Measurements from ENCODE around the gene IL1RL1.

The IL1RL1 gene

DNA sequence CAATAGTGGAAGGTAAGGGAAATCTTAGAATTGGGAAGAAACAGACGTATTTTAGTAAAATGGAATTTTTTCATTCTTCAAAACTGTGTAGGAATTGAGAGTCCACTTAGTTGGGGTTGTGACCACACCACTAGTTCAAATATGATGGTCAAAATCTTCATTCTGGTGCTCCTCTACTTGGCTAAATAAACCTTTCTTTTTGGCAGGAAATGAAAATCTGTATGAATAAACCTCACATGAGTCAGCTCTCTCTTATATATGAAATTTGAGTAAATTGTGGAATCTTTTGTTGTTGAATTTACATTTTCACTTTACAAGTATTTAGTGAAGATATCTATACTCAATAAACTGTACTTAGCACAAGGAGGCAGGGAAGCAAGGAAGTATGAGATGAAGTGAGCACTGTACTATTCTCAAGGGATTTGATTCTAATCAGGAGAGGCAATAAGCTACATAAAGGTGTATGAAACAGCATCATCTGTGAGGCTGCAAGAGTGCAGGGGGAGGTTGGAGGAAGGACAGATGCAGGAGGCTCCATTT lies 64.8 kb downstream of the IL1RL1 start:
- DNase-seq, result no peak

DNA sequence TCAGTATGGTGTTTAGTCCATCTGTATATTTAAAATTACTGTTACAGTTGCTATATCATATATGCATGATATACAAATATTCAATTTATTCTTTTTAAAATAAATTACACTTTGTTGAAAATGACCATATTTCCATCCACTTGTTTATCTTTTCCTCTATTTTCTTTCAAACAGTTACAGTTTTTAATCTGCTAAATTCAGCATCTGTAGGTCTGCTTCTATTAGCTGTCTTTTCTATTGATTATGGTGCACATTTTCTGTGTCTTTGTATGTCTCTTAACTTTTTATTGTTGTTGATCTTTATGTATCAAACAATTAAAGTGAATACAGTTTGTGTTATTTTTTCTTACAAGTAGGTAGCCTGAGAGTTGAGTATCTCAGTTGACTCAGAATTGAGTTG lies 72.4 kb downstream of the IL1RL1 start:
- no peak for DNase-seq

DNA sequence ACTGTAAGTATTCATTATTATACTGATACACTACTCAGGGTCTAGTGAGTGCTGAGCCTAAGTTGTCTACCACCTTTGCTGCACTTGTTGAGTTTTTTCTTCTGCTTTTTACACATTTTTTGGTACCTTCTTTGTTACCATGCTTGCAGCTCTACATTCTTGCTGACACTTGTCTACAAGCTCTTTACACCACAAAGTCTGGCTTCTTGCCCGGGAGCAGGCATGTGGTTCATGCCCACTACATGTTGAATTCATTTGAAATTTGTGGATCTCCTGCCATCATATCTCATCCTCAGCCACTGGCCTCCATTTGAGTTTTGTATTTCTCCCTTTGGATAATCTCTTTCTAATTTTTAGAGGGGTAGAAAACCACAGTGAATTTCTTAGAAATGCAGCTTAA lies 74.2 kb downstream of the IL1RL1 start:
- no peak for DNase-seq

DNA sequence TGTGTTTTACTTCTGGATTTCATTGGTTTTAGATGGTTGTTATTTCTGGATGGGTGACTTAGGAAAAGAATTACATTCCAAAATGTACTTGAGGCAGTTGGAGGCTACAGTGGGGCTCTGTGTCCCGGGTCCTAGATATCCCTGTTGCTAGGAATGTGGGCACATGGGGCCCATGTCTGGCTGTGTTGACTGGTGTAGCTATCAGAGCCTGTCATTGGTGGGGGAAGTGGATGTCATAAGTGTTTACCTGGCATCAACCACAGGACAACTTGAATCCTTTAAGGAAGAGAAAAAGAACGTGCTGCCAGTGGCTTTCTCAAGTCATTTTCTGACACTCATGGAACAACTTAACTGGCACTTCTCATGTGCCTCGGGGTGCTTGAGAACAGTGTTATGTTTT lies 74.6 kb downstream of the IL1RL1 start:
- DNase-seq, result no peak

DNA sequence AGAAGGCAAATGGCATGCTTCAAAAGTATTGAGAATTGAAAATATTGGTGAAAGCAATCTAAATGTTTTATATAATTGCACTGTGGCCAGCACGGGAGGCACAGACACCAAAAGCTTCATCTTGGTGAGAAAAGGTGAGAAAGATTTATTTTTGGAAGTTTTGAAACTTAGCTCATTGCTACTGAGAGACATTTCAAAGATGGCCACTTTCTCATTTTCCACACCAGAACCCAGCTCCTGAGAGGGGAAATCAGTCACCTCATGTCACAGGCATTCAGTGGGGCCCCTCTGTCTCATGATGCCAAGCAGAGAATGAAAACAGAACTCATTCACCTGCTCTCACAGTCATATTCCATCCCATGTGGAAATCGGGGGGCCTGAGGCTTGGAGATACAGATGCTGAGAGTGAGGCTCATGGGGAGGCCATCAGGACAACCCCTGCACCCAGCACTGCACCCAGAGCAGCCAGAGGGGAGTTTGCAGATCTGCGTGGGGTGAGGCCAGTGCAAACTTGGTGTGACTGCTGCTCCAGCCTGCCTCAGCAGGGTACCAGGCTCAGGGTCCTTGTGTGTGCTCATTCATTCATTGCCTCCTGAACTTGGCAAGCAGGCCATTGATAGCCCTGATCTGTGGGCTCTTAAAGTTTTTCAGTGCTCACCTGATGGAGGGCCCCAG lies 75.6 kb downstream of the IL1RL1 start:
- no peak for DNase-seq

DNA sequence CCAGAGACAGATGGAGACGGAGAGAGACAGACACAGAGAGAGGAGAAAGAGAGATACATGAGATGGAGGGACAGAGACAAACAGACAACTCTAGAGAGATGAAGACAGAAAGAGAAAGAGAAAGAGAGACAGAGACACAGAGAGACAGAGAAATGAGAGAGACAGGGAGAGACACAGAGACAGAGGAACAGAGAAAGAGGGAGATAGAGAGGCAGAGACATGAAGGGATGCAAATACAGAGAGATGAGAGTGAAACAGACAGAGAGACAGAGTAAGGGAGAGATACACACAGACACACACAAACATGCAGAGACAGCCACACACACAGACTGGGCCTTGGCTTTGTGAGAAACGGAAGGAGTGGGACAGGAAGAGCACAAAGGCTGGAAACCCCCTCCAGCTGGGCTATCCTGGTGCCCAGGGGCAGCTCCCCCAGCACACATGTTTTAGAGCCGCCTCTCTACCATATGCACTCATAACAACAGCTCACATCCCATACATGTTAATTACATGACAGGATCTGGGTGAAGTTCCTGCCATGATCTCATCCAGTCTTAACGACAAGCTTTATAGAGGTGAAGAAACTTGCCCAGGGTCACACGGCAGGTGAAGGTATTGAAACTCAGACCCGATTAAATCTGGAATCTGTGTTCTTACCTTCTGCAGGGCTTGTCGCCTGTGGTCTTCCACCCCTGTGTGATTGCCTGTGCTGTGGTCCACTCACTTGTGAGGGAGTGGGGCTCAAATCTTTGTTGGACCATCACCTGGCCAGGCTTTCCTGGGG lies 76.6 kb downstream of the IL1RL1 start:
- DNase-seq, result no peak

DNA sequence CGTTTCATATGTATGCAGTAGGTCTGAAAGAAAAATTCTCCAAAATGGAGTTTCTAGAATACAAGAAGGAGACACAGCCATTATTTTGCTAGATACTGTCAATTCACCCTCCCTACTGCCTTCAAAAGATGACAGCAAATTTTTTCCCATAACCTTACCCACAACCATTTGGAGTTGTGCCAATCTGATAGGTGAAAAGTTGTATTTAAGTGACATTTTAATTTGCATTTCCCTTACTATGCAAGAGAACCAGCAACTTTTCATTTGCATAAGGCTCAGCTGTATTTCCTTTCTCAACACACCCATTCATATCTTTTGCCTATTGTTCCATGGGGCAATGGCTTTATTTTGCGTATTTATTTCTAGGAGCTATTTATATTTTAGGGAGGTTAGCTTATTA lies 80.2 kb downstream of the IL1RL1 start:
- no peak for DNase-seq

DNA sequence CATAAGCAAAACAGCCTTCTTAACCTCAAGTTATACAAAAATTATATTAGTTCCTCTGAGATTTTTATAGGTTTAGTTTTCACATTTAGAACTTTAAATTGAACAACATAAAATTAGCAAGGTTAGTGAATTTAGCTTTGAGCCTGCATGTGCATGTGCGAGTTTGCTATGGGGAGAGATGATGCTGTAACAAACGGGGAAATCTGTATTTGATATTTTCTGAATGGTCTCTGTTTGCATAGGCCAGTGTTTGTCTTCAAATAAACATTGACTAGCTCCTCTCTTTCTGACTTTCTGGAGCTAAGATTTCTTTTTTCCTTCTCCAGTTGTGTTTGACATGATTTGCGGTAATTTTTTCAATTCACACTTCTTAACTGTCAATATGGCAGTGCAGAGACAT lies 80.7 kb downstream of the IL1RL1 start:
- DNase-seq, result no peak

DNA sequence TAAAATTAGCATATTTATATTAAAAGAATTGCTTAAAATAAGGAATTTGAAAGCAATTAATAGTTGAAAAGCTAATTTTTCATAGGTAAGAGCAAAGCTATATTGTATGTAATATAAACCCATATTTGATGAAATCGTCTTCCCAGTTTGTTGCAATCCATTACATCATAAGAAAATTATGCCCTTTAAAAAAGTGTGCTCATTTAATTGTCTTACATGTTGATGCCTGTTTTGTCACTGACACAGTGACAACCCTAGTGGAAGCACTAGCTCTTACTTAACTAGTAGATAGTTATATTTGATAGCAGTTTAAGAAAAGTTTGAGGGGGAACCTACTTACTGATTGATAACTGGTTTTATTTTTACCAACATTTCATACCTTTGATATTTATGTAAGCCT lies 81.6 kb downstream of the IL1RL1 start:
- no peak for DNase-seq

DNA sequence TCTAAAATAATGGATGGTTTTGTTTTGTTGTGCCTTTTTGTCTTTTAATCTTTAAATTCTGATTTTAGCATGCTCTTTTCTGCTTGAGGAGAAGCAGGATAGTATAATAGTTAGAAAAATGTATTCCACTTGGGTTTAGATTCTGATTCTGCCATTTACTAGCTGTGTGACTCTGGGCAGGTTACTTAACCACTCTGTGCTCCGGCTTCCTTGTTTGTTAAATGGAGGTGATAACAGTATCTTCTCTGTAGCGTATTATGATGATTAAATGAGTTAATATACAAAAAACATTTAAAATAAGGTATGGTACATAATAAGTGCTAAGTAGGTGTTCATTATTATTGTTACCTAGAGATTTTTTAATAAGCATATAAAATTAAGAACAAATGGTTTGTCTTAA lies 84.6 kb downstream of the IL1RL1 start:
- no peak for DNase-seq

DNA sequence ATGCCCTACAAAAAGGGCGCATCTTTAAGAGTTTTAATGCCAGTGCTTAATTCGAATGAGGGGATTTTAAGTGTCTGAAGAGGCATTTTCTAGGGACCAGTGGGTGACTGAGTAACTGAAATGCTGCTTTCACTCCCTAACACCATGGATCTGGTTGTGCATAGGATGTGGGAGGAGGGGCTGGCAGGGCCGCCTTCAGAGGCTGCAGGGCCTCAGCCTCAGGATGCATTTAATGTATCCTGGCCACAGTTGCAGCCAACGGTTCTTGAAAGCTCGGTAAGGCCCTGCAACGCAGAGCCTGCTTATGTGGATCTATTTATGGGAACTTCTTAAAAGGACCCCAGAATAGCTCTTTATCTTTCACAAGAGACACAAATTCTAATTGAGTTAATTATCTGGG lies 85.8 kb downstream of the IL1RL1 start:
- DNase-seq, result no peak

DNA sequence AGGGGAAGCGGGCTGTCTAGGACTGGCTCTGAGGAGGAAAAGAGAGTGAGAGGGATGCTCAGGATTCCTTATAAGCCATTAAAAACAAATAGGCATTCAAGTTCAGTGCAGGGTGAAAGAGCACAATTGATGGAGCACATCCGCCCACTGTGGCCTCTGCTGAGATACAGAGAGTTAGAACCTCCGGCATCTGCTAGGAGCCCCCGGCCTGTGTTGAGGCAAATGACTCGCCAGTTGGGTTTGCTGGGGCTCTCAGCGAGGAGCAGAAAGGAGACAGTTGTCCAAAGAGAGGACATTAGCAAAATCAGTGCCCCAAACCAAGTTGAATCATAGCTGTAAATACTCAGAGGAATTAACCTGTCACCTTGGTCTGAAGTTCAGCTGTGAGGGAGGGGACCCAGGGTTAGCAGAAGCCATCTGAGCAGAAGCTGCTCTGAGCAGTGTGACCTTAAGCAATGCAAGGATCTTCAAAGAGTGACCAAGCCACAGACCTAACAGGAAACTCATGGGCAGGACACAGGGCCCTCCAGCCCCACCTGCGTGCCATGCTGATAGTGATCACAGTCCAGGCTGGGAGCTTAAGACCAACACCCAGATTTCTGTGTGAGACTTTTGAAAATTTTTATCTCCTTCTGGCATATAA lies 88.3 kb downstream of the IL1RL1 start:
- DNase-seq, result no peak

DNA sequence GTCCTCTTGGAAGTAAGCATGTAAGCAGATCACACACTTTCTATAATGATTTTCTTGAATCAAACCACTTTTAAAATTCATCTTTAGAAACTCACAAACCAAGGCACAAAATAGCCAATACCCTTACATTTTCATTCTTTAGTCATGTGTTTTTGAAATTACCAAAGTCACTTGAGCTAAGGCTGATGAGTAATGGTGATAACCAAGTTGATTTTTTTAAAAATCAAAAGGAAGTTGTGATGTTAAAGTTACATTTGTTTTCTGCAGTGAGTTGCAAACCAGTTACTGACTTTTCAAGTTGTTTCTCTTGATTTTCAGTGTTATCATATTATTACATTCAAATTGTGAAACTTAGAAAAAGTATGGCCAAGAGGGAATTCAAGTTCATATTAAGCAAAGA lies 90.1 kb downstream of the IL1RL1 start:
- DNase-seq, result no peak

Measured in DMS153 (cell line).